HCT116 (cell line): ENCODE data around the gene ANO2. TPM values are rescaled to one million over a fixed set of nuclear protein-coding genes. Genes with fewer than 3 reads are reported as not detected.

Source experiments
- ATAC-seq: fragments of 200-7000 bp; cut with Tn5 transposase; 2 replicates; pipeline ENCODE4 v1.9.1; 2020; ENCODE audit warnings: mild to moderate bottlenecking, moderate library complexity
- BruUV-seq: library from RNA; stranded (reverse); fragments of 400-500 nt; replicated peaks from 2 replicates; lab custom pipeline; 2021; lab: Mats Ljungman, UMichigan
- CTCF ChIA-PET: fragments of 300-600 bp; sonication (Branson Sonifier 250); formaldehyde crosslinking; loops from one replicate; lab custom pipeline; 2021; ENCODE audit warnings: antibody characterized with exemption; lab: Charles Lee
- POLR2A ChIA-PET: fragments of 300-600, 350-600 bp; sonication (Branson Sonifier 250); formaldehyde crosslinking; loops from one replicate; lab custom pipeline; 2021; ENCODE audit warnings: antibody characterized with exemption; lab: Charles Lee
- RAD21 ChIA-PET, 2 experiments: fragments of 300-600 bp; sonication (Branson Sonifier 250); formaldehyde crosslinking; loops; one replicate each; lab custom pipeline; 2023; ENCODE audit warnings: low total read pairs in 2 of 2; ENCODE audit not compliant: uncharacterized antibody in 2 of 2, unreplicated experiment in 2 of 2, low non-redundant PET in 1 of 2; lab: Charles Lee
- DNase-seq: peaks from one replicate; pipeline ENCODE4 v3.0.0-alpha.2; 2010; ENCODE audit warnings: low read depth, low spot score
- H2AFZ ChIP-seq: fragments of 200-600 bp; shearing (Covaris generic), sonication (generic); 2 replicates; pipeline ENCODE4 v1.6.1; 2017; ENCODE audit warnings: low read depth, mixed run types, mixed read lengths, antibody characterized with exemption, low read length; ENCODE audit not compliant: poor library complexity, severe bottlenecking
- H3K27ac ChIP-seq: 2 replicates; pipeline ENCODE4 v1.5.1; 2012; ENCODE audit warnings: low read depth, low read length
- H3K27me3 ChIP-seq: fragments of 200-600 bp; sonication (generic); 2 replicates; pipeline ENCODE4 v1.6.1; 2016; ENCODE audit warnings: mixed run types, low read length, mixed read lengths; ENCODE audit not compliant: insufficient read depth
- H3K36me3 ChIP-seq, 2 experiments: fragments of 200-500 bp in 1 of 2; fragments of 200-600 bp in 1 of 2; sonication (Bioruptor generic) in 1 of 2; sonication (generic) in 1 of 2; 2 replicates each; pipeline versions ENCODE4 v1.5.1 to v1.6.1; 2014 to 2016; ENCODE audit warnings: low read length in 2 of 2, inconsistent platforms in 1 of 2, mixed read lengths in 1 of 2, mixed run types in 1 of 2; ENCODE audit not compliant: insufficient read depth in 2 of 2, control insufficient read depth in 1 of 2
- H3K4me1 ChIP-seq, 2 experiments: fragments of 200-600 bp in 1 of 2; sonication (generic) in 1 of 2; 2 replicates each; pipeline versions ENCODE4 v1.5.1 to v1.6.1; 2012 to 2017; ENCODE audit warnings: low read length in 2 of 2, inconsistent platforms in 1 of 2, mild to moderate bottlenecking in 1 of 2, mixed read lengths in 1 of 2, mixed run types in 1 of 2, moderate library complexity in 1 of 2; ENCODE audit not compliant: insufficient read depth in 2 of 2, control insufficient read depth in 1 of 2
- H3K4me2 ChIP-seq: fragments of 200-600 bp; sonication (generic); 2 replicates; pipeline ENCODE4 v1.6.1; 2017; ENCODE audit warnings: mixed run types, low read length, mixed read lengths
- H3K4me3 ChIP-seq, 2 experiments: fragments of 200-600 bp in 1 of 2; sonication (generic) in 1 of 2; replicated peaks in 1 of 2; 2 replicates each; pipeline ENCODE4 v1.5.1; 2011 to 2016; ENCODE audit warnings: low read length in 2 of 2, control low read depth in 1 of 2, low read depth in 1 of 2, mild to moderate bottlenecking in 1 of 2, mixed read lengths in 1 of 2, mixed run types in 1 of 2
- H3K79me2 ChIP-seq: fragments of 200-600 bp; sonication (generic); 2 replicates; pipeline ENCODE4 v1.6.1; 2017; ENCODE audit warnings: mild to moderate bottlenecking, mixed run types, low read length, moderate library complexity, mixed read lengths; ENCODE audit not compliant: insufficient read depth
- H3K9ac ChIP-seq: fragments of 200-600 bp; sonication (generic); 2 replicates; pipeline ENCODE4 v1.6.1; 2016; ENCODE audit warnings: low read length, mixed read lengths
- H3K9me2 ChIP-seq: fragments of 200-600 bp; sonication (generic), shearing (Covaris generic); 2 replicates; pipeline ENCODE4 v1.6.1; 2017; ENCODE audit warnings: mixed run types, mild to moderate bottlenecking, moderate library complexity; ENCODE audit not compliant: insufficient read depth
- H3K9me3 ChIP-seq, 2 experiments: fragments of 200-500 bp in 1 of 2; fragments of 200-600 bp in 1 of 2; sonication (Bioruptor generic) in 1 of 2; sonication (generic) in 1 of 2; 2 replicates each; pipeline ENCODE4 v1.6.1; 2014 to 2017; ENCODE audit warnings: low read length in 2 of 2, mixed read lengths in 2 of 2, inconsistent platforms in 1 of 2, low read depth in 1 of 2, mild to moderate bottlenecking in 1 of 2, mixed run types in 1 of 2, moderate library complexity in 1 of 2; ENCODE audit not compliant: control insufficient read depth in 1 of 2, insufficient read depth in 1 of 2
- H4K20me1 ChIP-seq: fragments of 200-600 bp; sonication (generic), shearing (Covaris generic); 2 replicates; pipeline ENCODE4 v1.6.1; 2017; ENCODE audit warnings: mixed run types, mild to moderate bottlenecking, moderate library complexity; ENCODE audit not compliant: insufficient read depth
- ATF3 ChIP-seq: IDR thresholded peaks from 2 replicates; pipeline ENCODE4 v1.6.1; 2012
- CBX3 ChIP-seq: IDR thresholded peaks from 2 replicates; pipeline ENCODE4 v1.6.1; 2012; ENCODE audit warnings: low read depth
- CEBPB ChIP-seq: IDR thresholded peaks from 2 replicates; pipeline ENCODE4 v1.6.1; 2012; ENCODE audit warnings: low read depth
- CTCF ChIP-seq, 3 experiments: fragments of 200-600 bp in 1 of 3; sonication (generic) in 1 of 3; IDR thresholded peaks in 2 of 3; conservative IDR thresholded peaks in 1 of 3; 2 replicates each; pipeline ENCODE4 v1.5.1; 2012 to 2017; ENCODE audit warnings: low read depth in 2 of 3, low read length in 2 of 3, antibody characterized with exemption in 1 of 3, borderline replicate concordance in 1 of 3, control low read depth in 1 of 3, mild to moderate bottlenecking in 1 of 3, mixed read lengths in 1 of 3, mixed run types in 1 of 3, moderate library complexity in 1 of 3; ENCODE audit not compliant: insufficient read depth in 1 of 3
- EGR1 ChIP-seq: IDR thresholded peaks from 2 replicates; pipeline ENCODE4 v1.6.1; 2012; ENCODE audit warnings: low read depth
- ELF1 ChIP-seq: IDR thresholded peaks from 2 replicates; pipeline ENCODE4 v1.6.1; 2012; ENCODE audit warnings: low read depth, borderline replicate concordance
- EZH2 ChIP-seq: fragments of 200-600 bp; sonication (generic); IDR thresholded peaks from 2 replicates; pipeline ENCODE4 v1.6.1; 2017; ENCODE audit warnings: antibody characterized with exemption, mixed run types
- EZH2phosphoT487 ChIP-seq: fragments of 200-600 bp; IDR thresholded peaks from 2 replicates; pipeline ENCODE4 v1.6.1; 2018; ENCODE audit warnings: antibody characterized with exemption, borderline replicate concordance
- JUND ChIP-seq: IDR thresholded peaks from 2 replicates; pipeline ENCODE4 v1.6.1; 2012
- POLR2A ChIP-seq: IDR thresholded peaks from 2 replicates; pipeline ENCODE4 v1.7.0; 2011; ENCODE audit warnings: borderline replicate concordance; ENCODE audit not compliant: insufficient read depth, insufficient read length; ENCODE audit errors: extremely low read depth
- ZBTB33 ChIP-seq: IDR thresholded peaks from 2 replicates; pipeline ENCODE4 v1.6.1; 2011; ENCODE audit warnings: mild to moderate bottlenecking, low read length, moderate library complexity; ENCODE audit not compliant: insufficient replicate concordance; ENCODE audit errors: extremely low read depth
- ZFX ChIP-seq: fragments of 450-650 bp; IDR thresholded peaks from 2 replicates; pipeline ENCODE4 v1.6.1; 2017
- ZNF274 ChIP-seq: fragments of 200-500 bp; sonication (Bioruptor generic); IDR thresholded peaks from 2 replicates; pipeline ENCODE4 v1.6.1; 2014; ENCODE audit warnings: mild to moderate bottlenecking, low read depth, low read length, inconsistent platforms
- intact Hi-C: fragments of 100-400 bp; cut with micrococcal nuclease; formaldehyde crosslinking; loops from 2 replicates; pipeline ENCODE4 v1.10.0; 2022
- total RNA-seq: library from RNA; stranded (reverse); gene quantifications from one replicate; pipeline ENCODE4 v1.2.1, GENCODE V29; 2021; ENCODE audit not compliant: unreplicated experiment

ANO2 gene
- total RNA-seq, 1 experiment from 2014 or later, result not detected

- Histone ChIP-seq H3K36me3 (no peaks in the 10 kb centered on the region), H3K27ac (no peak overlapping the region), H3K9me3 (no peaks in the 10 kb centered on the region), H3K4me3 (no peak overlapping the region), H4K20me1 (no peaks in the 10 kb centered on the region), H3K4me1 (no peaks in the 10 kb centered on the region), H2AFZ (no peak overlapping the region), H3K9ac (no peak overlapping the region), H3K9me2 (no peaks in the 10 kb centered on the region), H3K79me2 (no peaks in the 10 kb centered on the region), H3K27me3 (no peaks in the 10 kb centered on the region; the same call in 1 of the 2 replicates), H3K4me2 (no peak overlapping the region)
- DNase-seq (no peak), ATAC-seq (no peak)
- ChIA-PET RAD21 (no interaction called here), CTCF (no interaction called here), POLR2A (no interaction called here)
- intact Hi-C loops, result loop anchor here (1.0 kb wide), 1 partner anchor 126 kb away; no protein-coding TSS in a partner anchor
- BruUV-seq, result no TSS peak
- TF ChIP-seq CEBPB (no peak), POLR2A (no peak), ELF1 (no peak), CTCF (IDR thresholded peaks at IDR 0.05 in 2 of 3, conservative IDR thresholded peaks at IDR 0.05 in 1 of 3; ENCODE audit: borderline replicate concordance in 1 of 3, insufficient read depth in 1 of 3, low read depth in 2 of 3, low read length in 2 of 3) (no peak), ZFX (no peak), EGR1 (no peak), EZH2 (no peak), CBX3 (no peak), ZBTB33 (no peak), ATF3 (no peak), ZNF274 (no peak), EZH2phosphoT487 (no peak), JUND (no peak)
Measured at GRCh38 chr12:5871741-5872140, 73.3 kb downstream of the ANO2 start.
